A549 (cell line): ENCODE measurements around the gene PPM1H.

Experiments
- EP300 ChIP-seq, 2 experiments: fragments of >200 bp; sonication (Bioruptor Twin); formaldehyde crosslinking; IDR thresholded peaks; 2 replicates in 1 of 2; 3 replicates in 1 of 2; pipeline ENCODE4 v1.6.1; 2016 to 2017
- FOSL2 ChIP-seq, 2 experiments: fragments of 450-650 bp in 1 of 2; fragments of >200 bp in 1 of 2; sonication (Bioruptor Twin) in 1 of 2; formaldehyde crosslinking; IDR thresholded peaks; 2 replicates each; pipeline versions ENCODE4 v1.5.0 to v1.6.1; 2016 to 2020; ENCODE audit warnings: mild to moderate bottlenecking in 1 of 2, moderate library complexity in 1 of 2
- MAFK ChIP-seq: fragments of 450-650 bp; IDR thresholded peaks from 2 replicates; pipeline ENCODE4 v1.6.1; 2014; ENCODE audit not compliant: partially characterized antibody
- MAZ ChIP-seq: fragments of 150-350 bp; IDR thresholded peaks from 2 replicates; pipeline ENCODE4 v1.6.1; 2014; ENCODE audit warnings: antibody characterized with exemption, low read depth, low read length, borderline replicate concordance
- TP53 ChIP-seq: fragments of 250-450 bp; sonication (Bioruptor Pico); IDR thresholded peaks from 2 replicates; pipeline ENCODE4 v1.5.0; 2021; ENCODE audit warnings: mild to moderate bottlenecking, moderate library complexity
- TF ChIP-seq, protein P1 (sequence below): fragments of >200 bp; sonication (Bioruptor Twin); formaldehyde crosslinking; IDR thresholded peaks from 3 replicates; pipeline ENCODE4 v1.5.1; 2016
- TF ChIP-seq, protein P2 (sequence below): fragments of 450-650 bp; IDR thresholded peaks from 2 replicates; pipeline ENCODE4 v1.6.1; 2014; ENCODE audit warnings: antibody characterized with exemption
- TF ChIP-seq, protein P3 (sequence below): IDR thresholded peaks from 2 replicates; pipeline ENCODE4 v1.6.1; 2012; ENCODE audit warnings: low read depth, borderline replicate concordance

DNA sequence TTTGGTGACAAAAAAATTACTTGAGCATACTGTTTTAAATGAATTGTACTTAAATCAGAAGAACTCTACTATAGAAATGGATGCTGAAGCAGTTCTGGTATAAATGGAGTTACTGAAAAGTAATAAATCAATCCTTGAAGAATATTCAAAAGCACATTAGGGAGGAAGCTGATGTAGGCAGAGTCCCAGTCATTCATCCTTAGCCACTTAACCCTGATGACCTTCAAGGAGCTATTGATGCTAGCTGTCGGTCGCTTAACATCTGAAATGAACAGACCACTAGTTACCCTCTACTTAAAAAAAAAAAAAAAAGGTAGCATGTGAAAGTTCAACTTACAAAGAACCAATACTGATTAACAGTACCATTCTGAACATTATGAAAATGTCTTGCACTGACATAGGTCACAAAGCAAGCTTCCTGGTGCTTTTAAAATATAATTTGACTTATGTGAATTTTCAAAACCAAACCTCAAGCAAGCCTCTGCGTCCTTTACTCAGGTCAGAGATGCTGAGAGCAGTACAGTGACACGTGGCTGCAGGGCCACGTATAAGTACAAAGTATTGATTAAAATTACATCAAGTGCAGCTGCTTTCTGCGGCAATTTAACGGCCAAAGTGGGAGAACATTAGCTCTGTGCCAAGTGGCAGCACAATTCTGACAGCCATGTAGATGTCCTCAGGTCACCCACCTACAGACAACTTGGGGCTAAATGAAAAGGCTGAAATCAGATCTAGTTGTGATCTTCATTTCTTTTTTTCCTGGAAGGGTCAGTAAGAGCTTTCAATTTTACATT, 18.1 kb downstream of the PPM1H start:
- TF ChIP-seq EP300 (IDR thresholded peaks at IDR 0.05) = no peak
- TF ChIP-seq, protein P1, sequence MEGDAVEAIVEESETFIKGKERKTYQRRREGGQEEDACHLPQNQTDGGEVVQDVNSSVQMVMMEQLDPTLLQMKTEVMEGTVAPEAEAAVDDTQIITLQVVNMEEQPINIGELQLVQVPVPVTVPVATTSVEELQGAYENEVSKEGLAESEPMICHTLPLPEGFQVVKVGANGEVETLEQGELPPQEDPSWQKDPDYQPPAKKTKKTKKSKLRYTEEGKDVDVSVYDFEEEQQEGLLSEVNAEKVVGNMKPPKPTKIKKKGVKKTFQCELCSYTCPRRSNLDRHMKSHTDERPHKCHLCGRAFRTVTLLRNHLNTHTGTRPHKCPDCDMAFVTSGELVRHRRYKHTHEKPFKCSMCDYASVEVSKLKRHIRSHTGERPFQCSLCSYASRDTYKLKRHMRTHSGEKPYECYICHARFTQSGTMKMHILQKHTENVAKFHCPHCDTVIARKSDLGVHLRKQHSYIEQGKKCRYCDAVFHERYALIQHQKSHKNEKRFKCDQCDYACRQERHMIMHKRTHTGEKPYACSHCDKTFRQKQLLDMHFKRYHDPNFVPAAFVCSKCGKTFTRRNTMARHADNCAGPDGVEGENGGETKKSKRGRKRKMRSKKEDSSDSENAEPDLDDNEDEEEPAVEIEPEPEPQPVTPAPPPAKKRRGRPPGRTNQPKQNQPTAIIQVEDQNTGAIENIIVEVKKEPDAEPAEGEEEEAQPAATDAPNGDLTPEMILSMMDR = no peak
- TF ChIP-seq TP53 = no peak
- no peak for TF ChIP-seq MAZ
- no peak for TF ChIP-seq MAFK
- TF ChIP-seq, protein P2, sequence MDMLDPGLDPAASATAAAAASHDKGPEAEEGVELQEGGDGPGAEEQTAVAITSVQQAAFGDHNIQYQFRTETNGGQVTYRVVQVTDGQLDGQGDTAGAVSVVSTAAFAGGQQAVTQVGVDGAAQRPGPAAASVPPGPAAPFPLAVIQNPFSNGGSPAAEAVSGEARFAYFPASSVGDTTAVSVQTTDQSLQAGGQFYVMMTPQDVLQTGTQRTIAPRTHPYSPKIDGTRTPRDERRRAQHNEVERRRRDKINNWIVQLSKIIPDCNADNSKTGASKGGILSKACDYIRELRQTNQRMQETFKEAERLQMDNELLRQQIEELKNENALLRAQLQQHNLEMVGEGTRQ = no peak
- TF ChIP-seq, protein P3, sequence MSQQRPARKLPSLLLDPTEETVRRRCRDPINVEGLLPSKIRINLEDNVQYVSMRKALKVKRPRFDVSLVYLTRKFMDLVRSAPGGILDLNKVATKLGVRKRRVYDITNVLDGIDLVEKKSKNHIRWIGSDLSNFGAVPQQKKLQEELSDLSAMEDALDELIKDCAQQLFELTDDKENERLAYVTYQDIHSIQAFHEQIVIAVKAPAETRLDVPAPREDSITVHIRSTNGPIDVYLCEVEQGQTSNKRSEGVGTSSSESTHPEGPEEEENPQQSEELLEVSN = no peak
- TF ChIP-seq FOSL2 (IDR thresholded peaks at IDR 0.05) = no peak
- TF ChIP-seq FOSL2 (CRISPR knock-in tag; IDR thresholded peaks at IDR 0.05) = no peak
